Prostate gland (tissue), 2 donors: ENCODE results near the gene SPAG6.

ENCODE experiments used
- CTCF ChIP-seq, 4 experiments: fragments of 200-600 bp in 2 of 4; fragments of 450-650 bp in 2 of 4; sonication (generic) in 2 of 4; IDR thresholded peaks; 1 replicate in 3 of 4; 2 replicates in 1 of 4; pipeline ENCODE4 v1.5.1; 2016 to 2019; ENCODE audit warnings: antibody characterized with exemption in 4 of 4, mild to moderate bottlenecking in 2 of 4, moderate library complexity in 2 of 4
- POLR2A ChIP-seq: fragments of 450-650 bp; IDR thresholded peaks from one replicate; pipeline ENCODE4 v1.6.1; 2016; ENCODE audit warnings: antibody characterized with exemption, mild to moderate bottlenecking
- POLR2AphosphoS5 ChIP-seq: sonication (generic); formaldehyde crosslinking; IDR thresholded peaks from one replicate; pipeline ENCODE4 v1.6.1; 2017; ENCODE audit warnings: antibody characterized with exemption

GRCh38 chr10:22410394-22410793, 65.1 kb downstream of the SPAG6 start:
- TF ChIP-seq POLR2A (no peak), POLR2AphosphoS5 (no peak), CTCF (IDR thresholded peaks at IDR 0.05) (no peak)
